NAMALWA (cell line): Measurements from ENCODE around the gene ACD.
A peak's percentile ranks its signal among the peaks of the same experiment; 100 is the strongest.

Experiments
- DNase-seq: peaks from one replicate; pipeline ENCODE4 v3.0.0-alpha.2; 2015; ENCODE audit warnings: low spot score

The ACD gene

GRCh38 chr16:67675999-67676398 is 15.9 kb upstream of the ACD start:
- DNase-seq = no peak

- no peak for DNase-seq
These were observed 15.5 kb upstream of the ACD start for GRCh38 chr16:67675579-67675935.

GRCh38 chr16:67674851-67675578 is 15.0 kb upstream of the ACD start:
- DNase-seq = no peak

- no peak for DNase-seq
These were observed 13.9 kb upstream of the ACD start for GRCh38 chr16:67673712-67674580.

DNA sequence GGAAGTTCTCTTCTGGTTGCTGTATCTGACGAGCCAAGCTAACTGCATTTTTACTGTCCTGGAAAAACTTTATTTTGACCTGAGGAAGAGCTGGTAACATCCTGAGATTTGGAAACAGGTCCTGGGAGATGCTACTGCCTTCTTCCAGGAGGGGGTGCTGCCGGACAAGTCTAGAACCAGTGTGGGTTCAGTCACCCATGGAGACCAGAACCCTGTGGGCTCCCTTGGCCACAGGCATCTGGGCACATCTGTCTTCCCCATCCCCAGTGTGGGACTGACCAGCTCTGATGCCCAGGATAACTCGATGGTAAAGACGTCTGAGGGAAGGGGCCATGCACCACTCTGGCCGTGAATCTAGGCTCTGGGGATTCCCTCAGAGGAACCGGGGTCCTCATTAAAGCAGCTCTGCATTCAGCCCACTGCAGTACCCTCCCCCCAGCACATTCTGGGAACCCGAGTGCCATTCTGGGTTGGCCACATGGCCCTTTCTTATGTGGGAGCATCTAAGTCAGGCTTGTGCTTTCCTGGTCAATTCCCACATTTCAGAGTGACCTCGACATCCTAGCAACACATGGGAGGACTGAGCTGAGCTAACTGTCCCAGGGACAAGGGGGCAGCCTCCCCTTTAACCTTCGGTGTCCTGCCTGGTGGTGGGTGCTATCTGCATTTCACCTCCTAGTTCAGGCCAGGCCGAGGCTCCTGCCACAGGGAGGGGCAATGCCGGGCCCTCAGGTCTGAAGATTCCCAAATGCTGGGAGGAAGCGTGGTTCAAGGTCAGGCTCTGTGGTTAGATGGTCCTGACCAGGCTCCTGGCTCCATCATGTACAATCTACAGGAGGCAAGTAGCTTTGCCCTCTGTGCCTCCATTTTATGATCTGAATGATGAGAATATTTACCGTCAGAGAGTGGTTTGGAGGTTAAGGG is 12.9 kb upstream of the ACD start:
- DNase-seq = peak; percentile 85

DNA sequence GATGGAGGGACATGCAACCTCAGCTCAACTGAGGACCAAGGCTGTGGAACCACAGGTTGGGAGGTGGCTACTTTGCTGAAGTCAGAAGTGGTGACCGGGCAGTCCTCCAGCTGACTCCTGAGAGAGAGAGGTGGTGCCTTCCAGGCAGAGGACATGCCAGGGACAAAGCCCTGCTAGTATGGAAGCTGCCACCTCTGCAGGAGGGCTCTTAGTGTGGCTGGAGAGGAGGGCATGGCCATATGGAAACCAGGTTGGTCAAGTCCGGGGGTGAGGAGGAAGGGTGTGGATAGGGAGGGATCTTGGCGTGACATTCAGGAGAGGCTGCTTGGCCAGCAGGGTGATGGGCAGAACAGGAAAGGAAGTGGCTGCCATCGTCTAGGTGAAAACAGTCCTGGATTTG is 12.2 kb upstream of the ACD start:
- no peak for DNase-seq

DNA sequence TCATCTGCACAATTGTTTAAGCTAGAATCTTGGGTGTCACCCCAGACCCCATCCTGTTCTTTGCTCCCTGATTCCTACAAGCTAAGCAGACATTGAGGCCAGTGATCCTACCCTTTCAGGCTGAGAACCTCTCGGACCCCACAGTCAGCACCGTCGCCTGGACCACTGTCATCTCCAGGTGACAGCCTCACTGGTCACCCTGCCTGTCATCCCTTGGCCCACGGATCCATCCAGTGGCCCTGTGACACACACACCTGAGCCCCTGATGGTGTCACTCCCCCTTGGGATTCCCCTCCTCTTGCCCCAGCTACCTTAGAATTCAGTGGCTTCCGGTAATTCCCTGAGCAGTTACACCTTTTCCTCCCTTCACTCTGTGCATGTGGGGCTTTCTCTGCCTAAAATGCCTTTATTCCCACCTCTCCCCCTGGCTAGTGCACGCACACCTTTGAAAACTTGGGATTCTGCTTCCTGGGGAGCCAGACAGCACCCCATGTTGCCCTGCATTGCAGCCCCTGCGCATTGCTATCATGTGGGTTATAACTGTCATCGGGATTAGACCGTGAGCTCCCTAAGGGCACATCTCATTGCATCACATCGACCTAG is 9.5 kb upstream of the ACD start:
- no peak for DNase-seq

- DNase-seq = no peak
These were observed 8.6 kb upstream of the ACD start for GRCh38 chr16:67668495-67669157.

GRCh38 chr16:67667817-67668494 is 7.9 kb upstream of the ACD start:
- peak; percentile 99 for DNase-seq

DNA sequence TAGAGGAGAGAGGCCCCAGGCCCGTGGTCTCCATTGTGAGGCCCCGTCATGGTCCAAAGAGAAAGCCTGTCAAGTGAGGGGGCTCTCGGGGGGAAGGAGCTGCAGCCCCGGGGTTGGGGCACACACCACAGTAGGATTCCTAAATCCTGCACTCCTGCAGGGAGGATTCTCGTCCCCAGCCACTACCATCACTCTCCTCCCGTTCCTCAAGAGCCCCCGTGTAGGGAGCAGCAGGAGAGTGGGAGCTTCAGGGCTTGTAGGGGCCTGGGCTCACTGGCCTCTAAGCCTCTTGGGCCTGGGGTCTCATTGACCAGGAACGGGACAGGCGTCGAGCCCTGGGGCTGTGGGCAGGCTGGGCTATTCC is 7.4 kb upstream of the ACD start:
- DNase-seq = no peak

- DNase-seq = peak; percentile 93
These were observed 6.7 kb upstream of the ACD start, which contains the start of the genes C16orf86 and ENKD1 for GRCh38 chr16:67666559-67667452. TSS of gene C16orf86 (plus strand) at chr16:67666814. CDS start at chr16:67666971, 157 bp downstream. TSS of gene ENKD1 (minus strand) at chr16:67666750. CDS start at chr16:67666442, 308 bp downstream.

GRCh38 chr16:67666032-67666551 is 6.0 kb upstream of the ACD start:
- DNase-seq = peak; percentile 54

DNA sequence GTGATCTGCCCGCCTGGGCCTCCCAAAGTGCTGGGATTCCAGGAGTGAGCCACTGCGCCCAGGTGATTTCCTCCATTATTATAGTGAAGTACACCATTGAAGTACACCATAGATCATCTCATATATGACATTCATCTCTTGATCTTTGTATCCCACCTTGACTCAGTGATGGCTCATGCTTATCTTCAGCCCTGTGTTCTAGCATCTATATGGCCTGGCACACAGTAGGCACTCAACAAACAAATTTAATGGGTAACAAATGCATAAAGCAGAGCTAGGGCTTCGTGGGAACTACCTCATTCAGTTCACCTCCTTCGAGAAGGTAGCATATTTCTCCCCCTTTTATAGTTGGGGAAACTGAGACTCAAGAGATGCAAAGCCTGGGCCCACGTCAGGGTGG is 5.5 kb upstream of the ACD start:
- no peak for DNase-seq

DNA sequence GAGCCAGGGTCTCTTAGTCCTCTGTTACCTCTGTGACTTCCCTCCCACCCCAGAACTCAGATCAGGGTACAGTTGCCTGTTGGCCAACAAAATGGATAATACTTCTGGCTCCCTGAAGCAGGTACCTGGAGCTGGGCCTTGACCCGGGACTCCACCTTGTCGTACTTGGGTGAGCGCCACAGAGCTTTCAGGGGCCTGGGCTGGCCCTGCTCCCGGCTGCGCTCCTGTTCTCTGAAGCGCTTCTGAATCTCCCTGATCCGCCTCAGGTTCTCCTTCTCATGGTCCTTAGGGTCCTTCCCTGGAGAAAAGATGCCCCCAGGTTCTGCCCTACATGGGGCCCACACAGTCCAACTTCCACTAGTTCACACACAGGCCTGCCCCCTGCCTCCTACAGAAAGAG is 4.8 kb upstream of the ACD start:
- no peak for DNase-seq

- DNase-seq = no peak
These were observed 4.2 kb upstream of the ACD start for GRCh38 chr16:67664258-67664657.

DNA sequence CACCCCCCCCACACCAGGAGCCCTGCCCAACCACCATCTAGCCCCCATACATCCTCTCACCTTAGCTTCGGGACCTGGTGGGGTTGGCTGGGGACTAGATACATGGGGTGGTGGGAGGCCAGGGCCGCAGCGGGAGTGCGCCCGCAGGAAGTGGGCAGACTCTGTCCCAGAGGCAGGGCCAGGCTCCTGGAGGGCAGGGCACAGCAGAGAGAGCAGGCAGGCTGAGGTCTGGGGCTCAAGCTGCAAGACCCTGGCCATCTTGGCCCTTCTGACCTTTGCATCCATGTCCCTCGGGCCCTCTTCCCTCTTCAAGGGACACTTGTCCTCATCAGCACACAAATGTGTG is 3.8 kb upstream of the ACD start:
- DNase-seq = no peak

DNA sequence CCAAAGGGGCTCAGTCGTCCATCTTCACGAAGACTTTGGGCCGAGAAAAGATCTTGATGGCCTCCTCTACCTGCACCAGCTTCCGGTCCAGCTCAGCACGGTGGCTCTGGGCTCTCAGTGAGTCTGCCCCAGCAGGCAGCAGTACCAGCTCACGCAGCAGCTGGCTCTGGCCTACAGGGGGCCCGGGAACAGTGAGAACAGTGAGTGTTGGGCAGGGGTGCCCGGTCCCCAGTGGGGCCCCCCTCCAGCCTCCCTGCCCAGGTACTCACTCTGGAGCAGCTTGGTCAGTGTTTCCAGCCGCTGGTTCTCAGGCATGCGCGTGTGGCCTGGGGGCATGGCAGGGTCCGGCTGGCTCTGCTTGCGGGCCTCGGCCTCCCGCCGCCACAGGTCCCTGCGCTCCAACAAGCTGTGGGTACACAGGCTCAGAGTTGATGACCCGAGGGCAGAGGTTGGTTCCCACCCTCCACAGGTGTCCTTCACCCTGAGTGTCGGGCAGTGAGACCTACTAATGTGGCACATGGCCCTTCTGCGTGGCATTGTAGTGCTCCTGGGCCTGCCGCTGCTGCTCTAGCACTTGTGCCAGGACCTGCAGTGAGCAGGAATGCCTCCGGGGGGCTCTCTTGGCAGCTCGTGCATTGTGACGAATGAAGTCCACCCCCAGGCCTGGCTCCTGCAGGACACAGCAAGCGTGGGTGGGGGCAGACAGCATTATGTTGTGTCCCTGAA is 3.3 kb upstream of the ACD start:
- peak; percentile 67 for DNase-seq

DNA sequence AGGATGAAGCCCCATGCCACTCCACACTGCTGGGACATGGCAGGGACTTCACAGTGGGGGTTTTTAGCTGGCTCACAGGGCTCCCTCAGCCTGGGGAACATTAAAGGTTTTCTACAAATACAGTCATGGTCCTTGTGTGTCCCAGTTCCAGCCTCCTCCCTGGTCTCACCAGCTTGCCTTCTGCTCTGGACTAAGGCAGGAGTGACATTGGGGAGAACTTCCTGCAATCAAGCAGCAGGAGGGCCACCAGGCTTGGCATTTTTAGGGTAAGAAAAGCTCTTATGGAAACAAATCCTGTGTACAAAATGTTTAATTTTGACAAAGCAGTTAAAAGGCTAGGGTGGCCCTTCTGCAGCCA is 2.6 kb upstream of the ACD start:
- no peak for DNase-seq
